SK-N-SH (cell line): Measurements from ENCODE around the gene SAA2. TPM values are rescaled to one million over a fixed set of nuclear protein-coding genes. Genes with fewer than 3 reads are reported as not detected.

Source experiments
- CTCF ChIA-PET: fragments of 300-600, 350-600 bp; formaldehyde crosslinking; extraction: SDS; loops from one replicate; lab custom pipeline; 2021; lab: Yijun Ruan, JAX
- POLR2A ChIA-PET: fragments of 350-600 bp; sonication (Branson Sonifier 250); formaldehyde crosslinking; extraction: SDS; loops from one replicate; lab custom pipeline; 2020; ENCODE audit warnings: antibody characterized with exemption, inconsistent platforms; lab: Yijun Ruan, JAX
- DNase-seq: peaks from one replicate; pipeline ENCODE4 v3.0.0; 2012
- H2AFZ ChIP-seq: fragments of 200-600 bp; sonication (generic); 2 replicates; pipeline ENCODE4 v1.8.1; 2016; ENCODE audit warnings: antibody characterized with exemption, mild to moderate bottlenecking, low read depth
- H3F3A ChIP-seq: fragments of 200-600 bp; sonication (generic); replicated peaks from 2 replicates; pipeline ENCODE3; 2016; ENCODE audit warnings: antibody characterized with exemption, mild to moderate bottlenecking; ENCODE audit not compliant: insufficient read depth
- H3K27ac ChIP-seq, 2 experiments: fragments of 200-500 bp in 1 of 2; fragments of 200-600 bp in 1 of 2; sonication (Bioruptor generic) in 1 of 2; sonication (generic), shearing (Covaris generic) in 1 of 2; 2 replicates each; pipeline versions ENCODE4 v1.5.1 to v1.6.1; 2014 to 2016; ENCODE audit warnings: low read depth in 2 of 2, inconsistent platforms in 1 of 2, low read length in 1 of 2, mild to moderate bottlenecking in 1 of 2, mixed read lengths in 1 of 2
- H3K27me3 ChIP-seq: fragments of 200-600 bp; sonication (generic), shearing (Covaris generic); 2 replicates; pipeline ENCODE4 v1.6.1; 2016; ENCODE audit warnings: mixed run types; ENCODE audit not compliant: insufficient read depth
- H3K36me3 ChIP-seq, 2 experiments: fragments of 200-500 bp in 1 of 2; fragments of 200-600 bp in 1 of 2; sonication (Bioruptor generic) in 1 of 2; sonication (generic) in 1 of 2; replicated peaks in 1 of 2; 2 replicates each; pipeline versions ENCODE3 to v1.5.1; 2014 to 2016; ENCODE audit warnings: low read length in 1 of 2, mild to moderate bottlenecking in 1 of 2; ENCODE audit not compliant: insufficient read depth in 2 of 2, control insufficient read depth in 1 of 2
- H3K4me1 ChIP-seq, 2 experiments: fragments of 200-500 bp in 1 of 2; fragments of 200-600 bp in 1 of 2; sonication (Bioruptor generic) in 1 of 2; sonication (generic), shearing (Covaris generic) in 1 of 2; 2 replicates each; pipeline versions ENCODE4 v1.5.1 to v1.6.1; 2014 to 2016; ENCODE audit warnings: low read depth in 1 of 2, low read length in 1 of 2, mixed run types in 1 of 2; ENCODE audit not compliant: insufficient read depth in 2 of 2, control insufficient read depth in 1 of 2
- H3K4me2 ChIP-seq: fragments of 200-600 bp; sonication (generic), shearing (Covaris generic); 2 replicates; pipeline ENCODE4 v1.6.1; 2017; ENCODE audit warnings: mixed run types
- H3K4me3 ChIP-seq, 2 experiments: fragments of 200-500 bp in 1 of 2; fragments of 200-600 bp in 1 of 2; sonication (Bioruptor generic) in 1 of 2; sonication (generic), shearing (Covaris generic) in 1 of 2; 2 replicates each; pipeline versions ENCODE4 v1.5.1 to v1.8.1; 2014 to 2016; ENCODE audit warnings: low read depth in 2 of 2, inconsistent platforms in 1 of 2, low read length in 1 of 2, mild to moderate bottlenecking in 1 of 2, mixed read lengths in 1 of 2, moderate library complexity in 1 of 2
- H3K79me2 ChIP-seq: fragments of 200-600 bp; sonication (generic); 2 replicates; pipeline ENCODE4 v1.8.1; 2017; ENCODE audit warnings: mild to moderate bottlenecking; ENCODE audit not compliant: insufficient read depth
- H3K9ac ChIP-seq: fragments of 200-600 bp; sonication (generic); 2 replicates; pipeline ENCODE4 v1.6.1; 2017; ENCODE audit warnings: mixed run types
- H3K9me2 ChIP-seq: fragments of 200-600 bp; sonication (generic); 2 replicates; pipeline ENCODE4 v1.6.1; 2017; ENCODE audit warnings: mixed run types
- H3K9me3 ChIP-seq: fragments of 200-600 bp; sonication (generic); 2 replicates; pipeline ENCODE4 v1.6.1; 2017; ENCODE audit warnings: mixed run types, mild to moderate bottlenecking, moderate library complexity
- H4K20me1 ChIP-seq: fragments of 200-600 bp; sonication (generic); 2 replicates; pipeline ENCODE4 v1.6.1; 2017; ENCODE audit warnings: mild to moderate bottlenecking, mixed run types; ENCODE audit not compliant: insufficient read depth
- CHD2 ChIP-seq: fragments of 150-350 bp; IDR thresholded peaks from 2 replicates; pipeline ENCODE4 v1.6.1; 2018; ENCODE audit warnings: low read length; ENCODE audit not compliant: partially characterized antibody
- CTCF ChIP-seq: fragments of 200-600 bp; sonication (generic); IDR thresholded peaks from 2 replicates; pipeline ENCODE4 v1.6.1; 2017; ENCODE audit warnings: antibody characterized with exemption, mild to moderate bottlenecking, moderate library complexity
- FOSL2 ChIP-seq: IDR thresholded peaks from 2 replicates; pipeline ENCODE4 v1.4.0; 2012; ENCODE audit warnings: low read depth, mild to moderate bottlenecking, moderate library complexity, borderline replicate concordance
- IRF3 ChIP-seq: fragments of 150-350 bp; IDR thresholded peaks from 2 replicates; pipeline ENCODE4 v1.6.1; 2016; ENCODE audit warnings: mild to moderate bottlenecking, low read depth, low read length
- JUND ChIP-seq: IDR thresholded peaks from 2 replicates; pipeline ENCODE4 v1.4.0; 2012
- MEF2A ChIP-seq: IDR thresholded peaks from 2 replicates; pipeline ENCODE4 v1.4.0; 2012; ENCODE audit warnings: low read depth, borderline replicate concordance
- NFIC ChIP-seq: IDR thresholded peaks from 2 replicates; pipeline ENCODE4 v1.4.0; 2012; ENCODE audit warnings: borderline replicate concordance
- POLR2AphosphoS5 ChIP-seq: IDR thresholded peaks from 2 replicates; pipeline ENCODE4 v1.6.1; 2012; ENCODE audit warnings: low read depth, low read length
- RCOR1 ChIP-seq: fragments of 150-350 bp; IDR thresholded peaks from 2 replicates; pipeline ENCODE4 v1.6.1; 2017; ENCODE audit warnings: antibody characterized with exemption, low read length
- REST ChIP-seq: IDR thresholded peaks from 2 replicates; pipeline ENCODE4 v1.6.1; 2012; ENCODE audit warnings: mild to moderate bottlenecking, low read depth, low read length, moderate library complexity
- RXRA ChIP-seq: IDR thresholded peaks from 2 replicates; pipeline ENCODE4 v1.4.0; 2012; ENCODE audit warnings: low read depth, mild to moderate bottlenecking, borderline replicate concordance
- SIN3A ChIP-seq: IDR thresholded peaks from 2 replicates; pipeline ENCODE4 v1.6.1; 2012; ENCODE audit warnings: low read depth, mild to moderate bottlenecking, low read length, moderate library complexity, borderline replicate concordance
- SMC3 ChIP-seq: IDR thresholded peaks from 2 replicates; pipeline ENCODE4 v1.6.1; 2012; ENCODE audit warnings: low read depth, low read length, improper control_type of control experiment
- TAF1 ChIP-seq: IDR thresholded peaks from 2 replicates; pipeline ENCODE4 v1.6.1; 2012; ENCODE audit warnings: low read depth, mild to moderate bottlenecking, low read length, moderate library complexity, borderline replicate concordance
- TCF12 ChIP-seq: IDR thresholded peaks from 2 replicates; pipeline ENCODE4 v1.4.0; 2012
- TEAD4 ChIP-seq: IDR thresholded peaks from 2 replicates; pipeline ENCODE4 v1.4.0; 2012; ENCODE audit warnings: mild to moderate bottlenecking, borderline replicate concordance; ENCODE audit not compliant: insufficient read depth
- USF1 ChIP-seq: IDR thresholded peaks from 2 replicates; pipeline ENCODE4 v1.4.0; 2012; ENCODE audit warnings: low read depth, borderline replicate concordance
- USF2 ChIP-seq: fragments of 150-350 bp; IDR thresholded peaks from 2 replicates; pipeline ENCODE4 v1.6.1; 2017; ENCODE audit warnings: antibody characterized with exemption, low read length, low read depth, borderline replicate concordance
- YY1 ChIP-seq: IDR thresholded peaks from 2 replicates; pipeline ENCODE4 v1.4.0; 2012; ENCODE audit warnings: low read depth, mild to moderate bottlenecking
- WGBS: methylation state at CpG from one replicate; pipeline ENCODE4 v1.1.6; 2017; ENCODE audit warnings: low lambda C conversion rate; 5-methylcytosine and 5-hydroxymethylcytosine counted together
- polyA plus RNA-seq, 3 experiments: library from polyadenylated mRNA; depleted of rRNA; stranded (reverse); fragments of >200 nt; gene quantifications; 2 replicates each; pipeline ENCODE4 v1.2.3, GENCODE V29; 2012

Gene SAA2
- polyA plus RNA-seq, 1 of the 3 experiments (the other 2 are of a cell fraction): not detected

GRCh38 chr11:18265949-18266348, 17.5 kb upstream of the SAA2 start, which contains the start of gene SAA1:
TSS of gene SAA1 (plus strand) at chr11:18266264. CDS start at chr11:18266888, 624 bp downstream.
- Histone ChIP-seq H3K9me3 (no peaks in the 10 kb centered on the region), H3K9ac (no peak within 1 kb of the TSS), H3F3A (no peaks in the 10 kb centered on the region), H3K4me1 (no peaks in the 10 kb centered on the region), H3K9me2 (no peaks in the 10 kb centered on the region), H2AFZ (no peak within 1 kb of the TSS), H3K36me3 (no peaks in the 10 kb centered on the region), H3K4me2 (no peak within 1 kb of the TSS), H3K27ac (no peak within 1 kb of the TSS), H3K4me3 (no peak within 1 kb of the TSS), H3K79me2 (no peaks in the 10 kb centered on the region), H3K27me3 (no peaks in the 10 kb centered on the region), H4K20me1 (no peaks in the 10 kb centered on the region)
- TF ChIP-seq JUND (no peak), FOSL2 (no peak), POLR2AphosphoS5 (no peak), TCF12 (no peak), USF2 (no peak), MEF2A (no peak), SIN3A (no peak), NFIC (no peak), CTCF (no peak), RXRA (no peak), RCOR1 (no peak)
- ChIA-PET CTCF (interaction anchor here (0.8 to 1.2 kb wide), 2 partner anchors 22 to 95 kb away, joined by 3 to 4 read pairs; no protein-coding TSS in a partner anchor), POLR2A (no interaction called here)
- no peak for DNase-seq
- WGBS: 49% methylated on average over 8 of the region's 8 CpGs

GRCh38 chr11:18264677-18265555, 16.4 kb upstream of the SAA2 start:
- no peak for DNase-seq
- CTCF ChIA-PET: interaction anchor here (0.8 to 1.2 kb wide), 2 partner anchors 21 to 94 kb away, joined by 3 to 4 read pairs (median 4); no protein-coding TSS in a partner anchor
- WGBS: 65% methylated on average over 1 of the region's 1 CpG

More at GRCh38 chr11:18264677-18265555, 16.4 kb upstream of the SAA2 start:
- no peaks in the 10 kb centered on the region for H3K9me2 ChIP-seq
- no peak overlapping the region for H3K27ac ChIP-seq
- H3K4me3 ChIP-seq: no peak overlapping the region
- H3F3A ChIP-seq: no peaks in the 10 kb centered on the region
- no peak overlapping the region for H2AFZ ChIP-seq
- H3K4me1 ChIP-seq: no peaks in the 10 kb centered on the region
- H3K79me2 ChIP-seq: no peaks in the 10 kb centered on the region
- TF ChIP-seq CHD2: no peak
- no peak for TF ChIP-seq SMC3
- no peak for TF ChIP-seq TAF1
- no peak for TF ChIP-seq USF1
- TF ChIP-seq REST: no peak
- TF ChIP-seq IRF3: no peak
- TF ChIP-seq YY1: no peak
- TF ChIP-seq MEF2A: no peak
- TF ChIP-seq TEAD4: no peak
- TF ChIP-seq, all 33 proteins: peak for 0
- no peaks in the 10 kb centered on the region for H3K27me3 ChIP-seq
- no peaks in the 10 kb centered on the region for H3K9me3 ChIP-seq
- H3K9ac ChIP-seq: no peak overlapping the region
- H3K4me2 ChIP-seq: no peak overlapping the region
- H3K36me3 ChIP-seq: no peaks in the 10 kb centered on the region
- H4K20me1 ChIP-seq: no peaks in the 10 kb centered on the region
- POLR2A ChIA-PET: no interaction called here
